ENCODE measurements around the gene COL6A2. TPM values are rescaled to one million over a fixed set of nuclear protein-coding genes. Genes with fewer than 3 reads are reported as not detected.

COL6A2 gene
- total RNA-seq, 1 donor from 2014 or later = 12.6 TPM

DNA sequence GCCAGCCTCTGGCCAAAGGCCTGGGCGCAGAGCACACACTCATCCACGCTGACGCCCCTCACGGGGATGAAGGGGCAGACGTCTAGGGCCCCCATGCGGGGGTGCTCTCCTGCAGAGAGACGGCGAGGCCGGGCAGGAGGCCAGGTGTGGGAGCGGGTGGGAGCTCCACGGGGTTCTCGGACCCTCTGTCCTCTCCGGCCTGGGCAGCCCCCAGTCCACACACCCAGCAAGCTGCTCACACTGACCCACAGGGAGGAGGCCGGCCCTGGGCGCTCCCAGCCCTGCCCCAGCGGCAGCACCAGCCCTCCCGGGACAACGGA lies 55.0 kb downstream of the COL6A2 start:
- no peak for FAIRE-seq
- H3K27me3 ChIP-seq (ENCODE audit: control insufficient read depth, insufficient read depth, low read length) = no peaks in the 10 kb centered on the region
- TF ChIP-seq, protein P1, sequence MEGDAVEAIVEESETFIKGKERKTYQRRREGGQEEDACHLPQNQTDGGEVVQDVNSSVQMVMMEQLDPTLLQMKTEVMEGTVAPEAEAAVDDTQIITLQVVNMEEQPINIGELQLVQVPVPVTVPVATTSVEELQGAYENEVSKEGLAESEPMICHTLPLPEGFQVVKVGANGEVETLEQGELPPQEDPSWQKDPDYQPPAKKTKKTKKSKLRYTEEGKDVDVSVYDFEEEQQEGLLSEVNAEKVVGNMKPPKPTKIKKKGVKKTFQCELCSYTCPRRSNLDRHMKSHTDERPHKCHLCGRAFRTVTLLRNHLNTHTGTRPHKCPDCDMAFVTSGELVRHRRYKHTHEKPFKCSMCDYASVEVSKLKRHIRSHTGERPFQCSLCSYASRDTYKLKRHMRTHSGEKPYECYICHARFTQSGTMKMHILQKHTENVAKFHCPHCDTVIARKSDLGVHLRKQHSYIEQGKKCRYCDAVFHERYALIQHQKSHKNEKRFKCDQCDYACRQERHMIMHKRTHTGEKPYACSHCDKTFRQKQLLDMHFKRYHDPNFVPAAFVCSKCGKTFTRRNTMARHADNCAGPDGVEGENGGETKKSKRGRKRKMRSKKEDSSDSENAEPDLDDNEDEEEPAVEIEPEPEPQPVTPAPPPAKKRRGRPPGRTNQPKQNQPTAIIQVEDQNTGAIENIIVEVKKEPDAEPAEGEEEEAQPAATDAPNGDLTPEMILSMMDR (IDR thresholded peaks at IDR 0.05; ENCODE audit: insufficient read depth, low read length, severe bottlenecking) = no peak
- no peak overlapping the region for H3K4me3 ChIP-seq (ENCODE audit: low read depth, low read length)
- no peak for DNase-seq (ENCODE audit: low read depth)
- H3K36me3 ChIP-seq (ENCODE audit: control insufficient read depth, insufficient read depth, low read length) = no peaks in the 10 kb centered on the region

DNA sequence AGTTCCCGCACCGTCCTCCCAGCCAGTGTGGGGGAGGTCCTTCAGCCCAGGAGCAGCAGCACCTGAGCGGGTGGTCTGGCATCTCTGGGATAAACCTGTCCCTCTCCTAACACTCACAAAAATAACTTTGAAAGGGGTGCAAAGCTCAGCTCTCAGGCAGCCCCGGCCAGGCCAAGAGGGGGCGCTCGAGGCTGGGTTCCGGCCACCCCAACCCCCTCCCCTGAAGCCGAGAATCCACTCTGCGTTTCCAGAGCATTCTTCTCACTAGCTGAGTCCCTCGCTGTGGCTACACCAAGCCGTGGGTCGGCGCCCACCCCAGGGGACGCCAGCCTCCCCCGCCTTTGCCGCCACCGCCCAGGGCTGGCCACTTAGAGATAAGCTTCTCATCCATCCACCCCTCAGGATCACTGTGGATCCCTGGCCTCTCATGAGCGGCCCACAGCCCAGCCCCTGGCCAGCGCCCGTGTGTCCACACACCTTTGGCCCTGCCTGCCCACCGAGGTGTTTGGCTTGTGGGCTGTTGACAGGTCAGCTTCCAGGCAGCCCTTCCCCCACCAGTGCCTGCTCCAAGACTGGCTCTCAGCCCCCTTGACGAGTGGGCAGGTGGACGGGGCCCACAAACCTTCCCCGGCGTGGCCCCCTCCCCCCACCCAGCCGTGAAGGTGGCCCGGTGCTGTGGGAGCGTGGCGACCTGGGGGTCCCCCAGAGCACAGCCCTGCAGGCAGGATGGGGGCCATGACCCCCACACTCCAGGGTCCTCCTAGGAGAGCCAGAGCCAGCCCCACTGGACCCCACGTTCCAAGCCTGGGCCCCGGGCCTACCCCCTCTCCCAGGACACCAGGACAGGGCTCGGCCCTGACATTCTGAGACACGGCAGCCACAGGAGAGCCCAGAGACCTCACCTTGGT lies 55.6 kb downstream of the COL6A2 start:
- no peaks in the 10 kb centered on the region for H3K27me3 ChIP-seq (ENCODE audit: control insufficient read depth, insufficient read depth, low read length)
- H3K4me3 ChIP-seq (ENCODE audit: low read depth, low read length) = peak overlapping the region; percentile 31
- TF ChIP-seq, protein P1 (IDR thresholded peaks at IDR 0.05; ENCODE audit: insufficient read depth, low read length, severe bottlenecking) = peak; percentile 89
- FAIRE-seq = no peak
- DNase-seq (ENCODE audit: low read depth) = no peak
- H3K36me3 ChIP-seq (ENCODE audit: control insufficient read depth, insufficient read depth, low read length) = no peaks in the 10 kb centered on the region

DNA sequence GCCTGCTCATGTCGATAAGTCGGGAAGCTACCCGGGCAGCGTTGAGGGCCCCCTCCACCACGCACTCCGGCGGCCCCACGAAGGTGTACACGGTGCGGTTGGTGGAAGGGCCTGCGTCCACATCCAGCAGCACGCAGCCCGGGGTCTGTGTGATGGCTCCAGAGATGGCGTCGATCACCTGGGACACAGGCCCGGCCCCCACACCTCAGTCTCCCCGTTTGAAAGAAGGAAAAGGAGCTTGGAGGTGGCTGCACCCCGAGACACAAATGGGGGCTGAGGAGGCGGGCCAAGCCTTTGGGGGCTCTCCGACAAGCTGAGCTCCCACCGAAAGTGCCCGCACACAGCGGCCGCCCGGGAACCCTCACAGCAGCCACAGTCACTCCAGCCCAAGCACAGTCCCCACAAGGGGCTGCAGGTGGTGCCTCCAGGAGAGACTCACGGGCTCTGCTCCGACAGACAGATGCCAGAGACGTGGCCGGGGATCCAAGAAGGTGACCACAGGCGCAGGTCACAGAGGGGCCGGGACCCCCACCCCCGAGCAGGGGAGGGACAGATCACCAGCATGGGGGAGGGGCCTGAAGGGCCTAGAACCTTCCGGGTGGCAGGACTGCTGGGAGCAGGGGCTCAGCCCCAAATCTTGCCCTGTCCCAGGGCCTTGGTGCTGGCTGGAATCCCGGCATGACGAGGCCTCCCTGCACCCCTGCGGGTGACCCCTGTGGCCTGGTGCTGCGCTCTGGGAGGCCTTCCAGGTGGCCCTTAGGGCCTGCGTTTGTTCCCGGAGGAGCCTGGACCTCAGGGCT lies 56.4 kb downstream of the COL6A2 start:
- Histone ChIP-seq H3K27me3 (ENCODE audit: control insufficient read depth, insufficient read depth, low read length) (no peaks in the 10 kb centered on the region), H3K36me3 (ENCODE audit: control insufficient read depth, insufficient read depth, low read length) (no peaks in the 10 kb centered on the region), H3K4me3 (ENCODE audit: low read depth, low read length) (no peak overlapping the region)
- FAIRE-seq = no peak
- no peak for DNase-seq (ENCODE audit: low read depth)
- TF ChIP-seq, protein P1 (IDR thresholded peaks at IDR 0.05; ENCODE audit: insufficient read depth, low read length, severe bottlenecking) = no peak

DNA sequence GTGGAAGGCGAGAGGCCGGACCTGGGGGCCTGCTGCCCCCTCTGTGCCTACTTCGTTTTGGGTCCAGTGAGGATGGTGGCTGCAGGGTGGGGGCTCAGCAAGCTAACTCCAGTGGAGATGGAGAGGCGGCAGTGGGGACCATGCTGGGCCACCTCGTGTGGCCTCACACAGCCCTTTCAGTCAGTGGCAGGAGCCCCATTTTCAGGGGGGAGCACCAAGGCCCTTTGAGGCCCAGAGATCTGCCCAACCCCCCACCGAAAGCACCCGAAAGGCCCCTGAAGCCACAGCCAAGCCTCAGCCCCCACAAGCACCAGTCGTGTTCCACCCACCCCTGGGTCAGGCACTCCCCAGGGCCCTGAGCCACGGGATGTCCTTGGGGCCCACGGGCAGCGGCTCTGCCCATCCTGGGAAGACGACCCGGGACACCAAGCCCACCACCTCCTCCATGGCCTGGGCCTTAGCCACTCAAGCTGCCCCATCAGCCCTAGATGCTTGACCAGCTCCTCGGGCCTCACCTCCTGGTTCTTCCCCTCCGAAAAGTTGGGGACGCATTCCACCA lies 57.1 kb downstream of the COL6A2 start:
- no peak for FAIRE-seq
- H3K36me3 ChIP-seq (ENCODE audit: control insufficient read depth, insufficient read depth, low read length) = no peaks in the 10 kb centered on the region

DNA sequence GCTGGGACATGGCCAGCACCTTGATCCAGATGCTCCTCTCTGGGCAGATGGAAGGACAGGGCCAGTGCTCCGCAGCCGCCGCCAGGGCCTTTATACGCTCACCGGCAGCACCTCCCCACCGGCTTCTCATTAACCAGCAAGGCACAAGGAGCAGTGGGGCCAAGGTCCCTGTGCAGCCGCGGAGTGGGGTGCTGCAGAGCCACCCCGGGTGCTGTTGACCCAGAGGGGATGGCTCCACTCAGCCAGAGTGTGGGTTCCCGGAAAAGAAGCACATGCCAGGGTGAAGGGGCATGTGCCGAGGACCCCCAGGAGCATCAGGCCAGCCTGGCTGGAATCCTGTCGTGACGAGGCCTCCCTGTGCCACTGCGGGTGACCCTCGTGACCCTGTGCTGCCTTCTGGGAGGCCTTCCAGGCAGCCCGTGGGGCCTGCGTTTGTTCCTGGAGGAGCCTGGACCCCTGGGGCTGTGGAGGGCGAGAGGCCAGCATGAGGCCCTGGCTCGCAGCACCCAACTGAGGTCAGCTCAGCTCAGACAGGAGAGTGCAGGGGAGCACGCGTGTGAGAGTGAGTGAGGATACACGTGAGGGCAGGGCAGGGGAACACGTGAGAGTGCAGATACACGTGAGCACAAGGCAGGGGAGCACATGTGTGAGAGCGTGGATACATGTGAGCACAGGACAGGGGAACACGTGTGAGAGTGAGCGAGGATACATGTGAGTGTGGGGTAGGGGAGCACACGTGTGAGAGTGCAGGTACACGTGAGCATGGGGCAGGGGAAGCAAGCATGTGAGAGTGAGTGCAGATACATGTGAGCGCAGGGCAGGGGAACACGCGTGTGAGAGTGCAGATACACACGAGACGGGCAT lies 57.8 kb downstream of the COL6A2 start, which contains the start of gene FTCD:
Gene FTCD (minus strand): TSS at position 66 of the 864 bp plus-strand sequence. CDS start 56 bp downstream, at position 10.
- peak; percentile 64 for FAIRE-seq
- Histone ChIP-seq H3K27me3 (ENCODE audit: control insufficient read depth, insufficient read depth, low read length) (no peaks in the 10 kb centered on the region), H3K4me3 (ENCODE audit: low read depth, low read length) (no peak within 1 kb of the TSS), H3K36me3 (ENCODE audit: control insufficient read depth, insufficient read depth, low read length) (no peaks in the 10 kb centered on the region)
- TF ChIP-seq, protein P1 (IDR thresholded peaks at IDR 0.05; ENCODE audit: insufficient read depth, low read length, severe bottlenecking) = no peak
- no peak for DNase-seq (ENCODE audit: low read depth)

More for the DNA sequence above, 57.1 kb downstream of the COL6A2 start:
- no peak overlapping the region for H3K4me3 ChIP-seq (ENCODE audit: low read depth, low read length)
- no peak for DNase-seq (ENCODE audit: low read depth)
- no peaks in the 10 kb centered on the region for H3K27me3 ChIP-seq (ENCODE audit: control insufficient read depth, insufficient read depth, low read length)
- TF ChIP-seq, protein P1 (IDR thresholded peaks at IDR 0.05; ENCODE audit: insufficient read depth, low read length, severe bottlenecking) = no peak
